PC-9 (cell line): ENCODE data around the gene SPATA31D4.

Experiments
- EZH2 ChIP-seq: fragments of 200-600 bp; sonication (generic); IDR thresholded peaks from 2 replicates; pipeline ENCODE4 v1.8.0; 2017; ENCODE audit warnings: antibody characterized with exemption, low read depth
- TF ChIP-seq, protein P1 (sequence below): fragments of 200-600 bp; sonication (generic); conservative IDR thresholded peaks from 2 replicates; pipeline ENCODE4 v1.6.1; 2017; ENCODE audit warnings: mixed run types, antibody characterized with exemption, mild to moderate bottlenecking, moderate library complexity

DNA sequence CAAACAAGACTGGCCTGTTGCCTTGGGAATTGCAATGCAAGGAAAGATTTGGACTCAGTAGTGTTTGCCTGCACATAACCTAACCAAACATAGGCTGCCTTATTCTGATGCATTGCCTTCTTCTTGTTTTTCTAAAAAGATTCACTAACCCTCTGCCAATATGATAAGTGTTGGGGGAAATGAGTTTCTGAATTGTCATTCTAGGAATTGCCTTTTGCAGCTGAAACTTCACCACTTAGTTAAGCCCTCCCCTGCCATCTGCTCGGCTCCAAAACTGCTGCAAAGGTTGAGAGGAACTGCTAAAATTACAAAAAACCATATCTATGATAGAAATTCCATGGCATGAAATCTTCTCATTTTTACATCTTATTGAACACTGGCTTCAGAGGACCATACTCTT is 41.6 kb upstream of the SPATA31D4 start:
- TF ChIP-seq, protein P1, sequence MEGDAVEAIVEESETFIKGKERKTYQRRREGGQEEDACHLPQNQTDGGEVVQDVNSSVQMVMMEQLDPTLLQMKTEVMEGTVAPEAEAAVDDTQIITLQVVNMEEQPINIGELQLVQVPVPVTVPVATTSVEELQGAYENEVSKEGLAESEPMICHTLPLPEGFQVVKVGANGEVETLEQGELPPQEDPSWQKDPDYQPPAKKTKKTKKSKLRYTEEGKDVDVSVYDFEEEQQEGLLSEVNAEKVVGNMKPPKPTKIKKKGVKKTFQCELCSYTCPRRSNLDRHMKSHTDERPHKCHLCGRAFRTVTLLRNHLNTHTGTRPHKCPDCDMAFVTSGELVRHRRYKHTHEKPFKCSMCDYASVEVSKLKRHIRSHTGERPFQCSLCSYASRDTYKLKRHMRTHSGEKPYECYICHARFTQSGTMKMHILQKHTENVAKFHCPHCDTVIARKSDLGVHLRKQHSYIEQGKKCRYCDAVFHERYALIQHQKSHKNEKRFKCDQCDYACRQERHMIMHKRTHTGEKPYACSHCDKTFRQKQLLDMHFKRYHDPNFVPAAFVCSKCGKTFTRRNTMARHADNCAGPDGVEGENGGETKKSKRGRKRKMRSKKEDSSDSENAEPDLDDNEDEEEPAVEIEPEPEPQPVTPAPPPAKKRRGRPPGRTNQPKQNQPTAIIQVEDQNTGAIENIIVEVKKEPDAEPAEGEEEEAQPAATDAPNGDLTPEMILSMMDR = no peak
- TF ChIP-seq EZH2 = no peak
